ENCODE data around the gene PHC3. TPM values are rescaled to one million over a fixed set of nuclear protein-coding genes. Genes with fewer than 3 reads are reported as not detected.

PHC3 gene
- total and polyA plus RNA-seq, 2 experiments from 2014 or later: 17.5 to 72.2 TPM

GRCh38 chr3:170102431-170102830, 79.1 kb downstream of the PHC3 start:
- peaks cover 81% of the 10 kb centered on the region for H3K36me3 ChIP-seq (ENCODE audit: low read depth)
- no peak overlapping the region for H3K4me3 ChIP-seq
- WGBS, 2 experiments (ENCODE audit: low coverage in 1 of 2, low lambda C conversion rate in 2 of 2, missing lambda C conversion rate in 2 of 2): 94 to 95% methylated on average over 8 of the region's 8 CpGs
- no peak for TF ChIP-seq EZH2phosphoT487 (IDR thresholded peaks at IDR 0.05; ENCODE audit: insufficient read depth, low read depth)
- no peak for TF ChIP-seq EZH2 (IDR thresholded peaks at IDR 0.05; ENCODE audit: insufficient read depth, poor library complexity, severe bottlenecking)
- 0 out of 2 replicates have a peak, but pooled peaks cover 6% of the 10 kb centered on the region for H3K4me1 ChIP-seq (ENCODE audit: insufficient read depth)
- H4K20me1 ChIP-seq (ENCODE audit: insufficient read depth): no peaks in the 10 kb centered on the region
- H2AFZ ChIP-seq: no peak overlapping the region
- H3K27me3 ChIP-seq (replicated peaks; ENCODE audit: insufficient read depth): no peaks in the 10 kb centered on the region
- no peak overlapping the region for H3K4me2 ChIP-seq (ENCODE audit: unreplicated experiment)
- H3K9me3 ChIP-seq (ENCODE audit: low read depth): no peaks in the 10 kb centered on the region
- no peak overlapping the region for H3K9ac ChIP-seq
- 0 out of 2 replicates have a peak, but pooled peaks cover 5% of the 10 kb centered on the region for H3F3A ChIP-seq (ENCODE audit: insufficient read depth)
- no peak for DNase-seq
- peaks cover 8% of the 10 kb centered on the region; the same call in 1 of the 2 replicates for H3K79me2 ChIP-seq (ENCODE audit: insufficient read depth)
- in situ Hi-C loops (cut with MboI): no loop called here
- no peaks in the 10 kb centered on the region for H3K9me2 ChIP-seq (ENCODE audit: insufficient read depth)
- no peak overlapping the region for H3K27ac ChIP-seq

GRCh38 chr3:170100944-170101343, 80.6 kb downstream of the PHC3 start:
- H3K27ac ChIP-seq: no peak overlapping the region
- 0 out of 2 replicates have a peak, but pooled peaks cover 5% of the 10 kb centered on the region for H3F3A ChIP-seq (ENCODE audit: insufficient read depth)
- H3K4me2 ChIP-seq (ENCODE audit: unreplicated experiment): no peak overlapping the region
- no peaks in the 10 kb centered on the region for H3K9me3 ChIP-seq (ENCODE audit: low read depth)
- in situ Hi-C loops (cut with MboI): no loop called here
- TF ChIP-seq EZH2phosphoT487 (IDR thresholded peaks at IDR 0.05; ENCODE audit: insufficient read depth, low read depth): no peak
- no peak for TF ChIP-seq EZH2 (IDR thresholded peaks at IDR 0.05; ENCODE audit: insufficient read depth, poor library complexity, severe bottlenecking)
- no peaks in the 10 kb centered on the region for H4K20me1 ChIP-seq (ENCODE audit: insufficient read depth)
- H3K4me3 ChIP-seq: no peak overlapping the region
- DNase-seq: no peak
- 0 out of 2 replicates have a peak, but pooled peaks cover 6% of the 10 kb centered on the region for H3K4me1 ChIP-seq (ENCODE audit: insufficient read depth)
- H3K79me2 ChIP-seq (ENCODE audit: insufficient read depth): peaks cover 8% of the 10 kb centered on the region; the same call in 1 of the 2 replicates
- no peaks in the 10 kb centered on the region for H3K9me2 ChIP-seq (ENCODE audit: insufficient read depth)
- H3K27me3 ChIP-seq (replicated peaks; ENCODE audit: insufficient read depth): no peaks in the 10 kb centered on the region
- H2AFZ ChIP-seq: no peak overlapping the region
- WGBS, 2 experiments (ENCODE audit: low coverage in 1 of 2, low lambda C conversion rate in 2 of 2, missing lambda C conversion rate in 2 of 2): 100% methylated on average over 1 of the region's 1 CpG
- H3K36me3 ChIP-seq (ENCODE audit: low read depth): peaks cover 91% of the 10 kb centered on the region
- H3K9ac ChIP-seq: no peak overlapping the region

GRCh38 chr3:170098753-170099152, 82.8 kb downstream of the PHC3 start:
- Histone ChIP-seq H3K36me3 (ENCODE audit: low read depth) (peaks cover 92% of the 10 kb centered on the region), H3K27me3 (replicated peaks; ENCODE audit: insufficient read depth) (no peaks in the 10 kb centered on the region), H3K9me2 (ENCODE audit: insufficient read depth) (no peaks in the 10 kb centered on the region), H3K4me3 (no peak overlapping the region), H3K4me2 (ENCODE audit: unreplicated experiment) (no peak overlapping the region), H2AFZ (no peak overlapping the region), H3K27ac (no peak overlapping the region), H3K9me3 (ENCODE audit: low read depth) (no peaks in the 10 kb centered on the region), H4K20me1 (ENCODE audit: insufficient read depth) (no peaks in the 10 kb centered on the region), H3F3A (ENCODE audit: insufficient read depth) (no peaks in the 10 kb centered on the region), H3K4me1 (ENCODE audit: insufficient read depth) (0 out of 2 replicates have a peak, but pooled peaks cover 6% of the 10 kb centered on the region), H3K79me2 (ENCODE audit: insufficient read depth) (peaks cover 17% of the 10 kb centered on the region; the same call in 1 of the 2 replicates), H3K9ac (0 out of 2 replicates have a peak overlapping the region, but pooled peaks have one; percentile 3)
- no peak for TF ChIP-seq EZH2phosphoT487 (IDR thresholded peaks at IDR 0.05; ENCODE audit: insufficient read depth, low read depth)
- no peak for TF ChIP-seq EZH2 (IDR thresholded peaks at IDR 0.05; ENCODE audit: insufficient read depth, poor library complexity, severe bottlenecking)
- in situ Hi-C loops (cut with MboI): no loop called here
- 92 to 95% methylated on average over 1 of the region's 1 CpG for WGBS, 2 experiments (ENCODE audit: low coverage in 1 of 2, low lambda C conversion rate in 2 of 2, missing lambda C conversion rate in 2 of 2)
- DNase-seq: peak; percentile 21

- Histone ChIP-seq H3K4me3 (no peak overlapping the region), H3K9me2 (ENCODE audit: insufficient read depth) (no peaks in the 10 kb centered on the region), H2AFZ (no peak overlapping the region), H3K36me3 (ENCODE audit: low read depth) (peaks cover 82% of the 10 kb centered on the region), H4K20me1 (ENCODE audit: insufficient read depth) (no peaks in the 10 kb centered on the region), H3K9ac (no peak overlapping the region), H3K4me1 (ENCODE audit: insufficient read depth) (0 out of 2 replicates have a peak, but pooled peaks cover 6% of the 10 kb centered on the region), H3K9me3 (ENCODE audit: low read depth) (no peaks in the 10 kb centered on the region), H3K27ac (no peak overlapping the region), H3K4me2 (ENCODE audit: unreplicated experiment) (no peak overlapping the region), H3K27me3 (replicated peaks; ENCODE audit: insufficient read depth) (no peaks in the 10 kb centered on the region), H3K79me2 (ENCODE audit: insufficient read depth) (peaks cover 37% of the 10 kb centered on the region; the same call in 1 of the 2 replicates), H3F3A (ENCODE audit: insufficient read depth) (no peaks in the 10 kb centered on the region; the same call in 1 of the 2 replicates)
- in situ Hi-C loops (cut with MboI): no loop called here
- WGBS, 2 experiments (ENCODE audit: low coverage in 1 of 2, low lambda C conversion rate in 2 of 2, missing lambda C conversion rate in 2 of 2): 94 to 98% methylated on average over 3 of the region's 3 CpGs
- DNase-seq: no peak
- TF ChIP-seq EZH2phosphoT487 (IDR thresholded peaks at IDR 0.05; ENCODE audit: insufficient read depth, low read depth) (no peak), EZH2 (IDR thresholded peaks at IDR 0.05; ENCODE audit: insufficient read depth, poor library complexity, severe bottlenecking) (no peak)
Measured at GRCh38 chr3:170096342-170096741, 85.2 kb downstream of the PHC3 start.

All from GM23248 (cell line).